CD14-positive monocyte (primary cell): ENCODE data around the gene ATP11A. TPM values are rescaled to one million over a fixed set of nuclear protein-coding genes. Genes with fewer than 3 reads are reported as not detected.
A peak's percentile ranks its signal among the peaks of the same experiment; 100 is the strongest.

Experiments used
- DNase-seq, 3 donors: peaks; one replicate each; pipeline ENCODE4 v3.0.0-alpha.2; 2011 to 2022
- H2AFZ ChIP-seq: 2 replicates; pipeline ENCODE4 v1.6.0; 2012; ENCODE audit warnings: mild to moderate bottlenecking, low read depth, low read length, inconsistent platforms; ENCODE audit not compliant: insufficient read depth, poor library complexity, severe bottlenecking
- H3K27ac ChIP-seq, 2 donors: 1 replicate in 1 of 2; 2 replicates in 1 of 2; pipeline ENCODE4 v1.5.1; 2012 to 2013; ENCODE audit warnings: low read length in 2 of 2, control low read depth in 1 of 2, inconsistent platforms in 1 of 2, low read depth in 1 of 2, mild to moderate bottlenecking in 1 of 2
- H3K27me3 ChIP-seq, 2 donors: one replicate each; pipeline versions ENCODE4 v1.6.0 to v1.6.1; 2011 to 2013; ENCODE audit warnings: low read length in 2 of 2; ENCODE audit not compliant: control insufficient read depth in 2 of 2, insufficient read depth in 2 of 2
- H3K36me3 ChIP-seq, 2 donors: replicated peaks in 1 of 2; 1 replicate in 1 of 2; 2 replicates in 1 of 2; pipeline versions ENCODE4 v1.5.1 to v1.6.1; 2012 to 2013; ENCODE audit warnings: low read length in 2 of 2, control low read depth in 1 of 2, inconsistent platforms in 1 of 2, mild to moderate bottlenecking in 1 of 2; ENCODE audit not compliant: insufficient read depth in 2 of 2, control insufficient read depth in 1 of 2
- H3K4me1 ChIP-seq, 2 donors: 1 replicate in 1 of 2; 2 replicates in 1 of 2; pipeline versions ENCODE4 v1.5.1 to v1.6.1; 2012 to 2013; ENCODE audit warnings: low read length in 2 of 2, control low read depth in 1 of 2, inconsistent platforms in 1 of 2, mild to moderate bottlenecking in 1 of 2, moderate library complexity in 1 of 2; ENCODE audit not compliant: insufficient read depth in 2 of 2, control insufficient read depth in 1 of 2
- H3K4me2 ChIP-seq: replicated peaks from 2 replicates; pipeline ENCODE3; 2012; ENCODE audit warnings: low read length, moderate library complexity, mild to moderate bottlenecking; ENCODE audit not compliant: poor library complexity, severe bottlenecking; ENCODE audit errors: extremely low read depth
- H3K4me3 ChIP-seq, 3 experiments: fragments of 200-600 bp in 1 of 3; sonication (generic) in 1 of 3; replicated peaks in 1 of 3; 1 replicate in 2 of 3; 2 replicates in 1 of 3; pipeline ENCODE4 v1.5.1; 2011 to 2013; ENCODE audit warnings: low read length in 3 of 3, mild to moderate bottlenecking in 3 of 3, control low read depth in 2 of 3, low read depth in 2 of 3, inconsistent platforms in 1 of 3, moderate library complexity in 1 of 3
- H3K79me2 ChIP-seq: 2 replicates; pipeline ENCODE4 v1.6.0; 2012; ENCODE audit warnings: mild to moderate bottlenecking, control low read depth, inconsistent platforms, low read length, moderate library complexity; ENCODE audit not compliant: insufficient read depth
- H3K9ac ChIP-seq: 2 replicates; pipeline ENCODE4 v1.6.0; 2017; ENCODE audit warnings: low read length, mild to moderate bottlenecking; ENCODE audit not compliant: insufficient read depth, poor library complexity, severe bottlenecking
- H3K9me3 ChIP-seq, 2 donors: replicated peaks in 1 of 2; 1 replicate in 1 of 2; 2 replicates in 1 of 2; pipeline versions ENCODE4 v1.5.1 to v1.6.1; 2012 to 2013; ENCODE audit warnings: low read length in 2 of 2, control low read depth in 1 of 2; ENCODE audit not compliant: control insufficient read depth in 1 of 2, insufficient read depth in 1 of 2
- H4K20me1 ChIP-seq: 2 replicates; pipeline ENCODE4 v1.6.0; 2012; ENCODE audit warnings: mild to moderate bottlenecking, low read length, control low read depth, moderate library complexity; ENCODE audit not compliant: insufficient read depth
- H3K27ac Mint-ChIP-seq, 7 donors: one replicate each; pipeline ENCODE4 v1.8.0; 2020; ENCODE audit warnings: mild to moderate bottlenecking in 7 of 7, mixed read lengths in 7 of 7, moderate library complexity in 6 of 7, inconsistent platforms in 2 of 7
- H3K27me3 Mint-ChIP-seq, 3 donors: one replicate each; pipeline ENCODE4 v1.8.0; 2021 to 2022; ENCODE audit warnings: low read depth in 3 of 3, mild to moderate bottlenecking in 3 of 3, mixed read lengths in 3 of 3, moderate library complexity in 3 of 3, inconsistent platforms in 1 of 3
- H3K36me3 Mint-ChIP-seq, 2 donors: one replicate each; pipeline ENCODE4 v1.8.0; 2020; ENCODE audit warnings: mixed read lengths in 2 of 2, inconsistent platforms in 1 of 2, mild to moderate bottlenecking in 1 of 2
- H3K4me1 Mint-ChIP-seq: one replicate; pipeline ENCODE4 v1.8.0; 2020; ENCODE audit warnings: mild to moderate bottlenecking, mixed read lengths
- H3K4me3 Mint-ChIP-seq, 2 donors: one replicate each; pipeline ENCODE4 v1.8.0; 2020; ENCODE audit warnings: mild to moderate bottlenecking in 2 of 2, mixed read lengths in 2 of 2, moderate library complexity in 1 of 2
- H3K9me3 Mint-ChIP-seq, 7 donors: one replicate each; pipeline ENCODE4 v1.8.0; 2020 to 2022; ENCODE audit warnings: mixed read lengths in 7 of 7, mild to moderate bottlenecking in 6 of 7, moderate library complexity in 6 of 7, inconsistent platforms in 2 of 7
- WGBS: methylation state at CpG from one replicate; pipeline ENCODE4 v1.1.5; 2013; ENCODE audit warnings: missing lambda C conversion rate; ENCODE audit not compliant: insufficient coverage; 5-methylcytosine and 5-hydroxymethylcytosine counted together
- intact Hi-C, 2 donors: fragments of 100-400 bp; cut with micrococcal nuclease; formaldehyde crosslinking; loops; one replicate each; pipeline versions ENCODE4 v1.15.0 to v1.15.1; 2023
- polyA plus RNA-seq, 3 donors: library from polyadenylated mRNA; depleted of rRNA in 1 of 3; unstranded in 2 of 3; stranded (reverse) in 1 of 3; fragments of 300-500 nt in 2 of 3; fragments of >200 nt in 1 of 3; fragmentation: Illumina TruSeq in 2 of 3; gene quantifications; 1 replicate in 2 of 3; 2 replicates in 1 of 3; pipeline ENCODE4 v1.2.3, GENCODE V29; 2012 to 2021
- TF ChIP-seq, protein P1 (sequence below): fragments of 200-600 bp; IDR thresholded peaks from one replicate; pipeline ENCODE4 v1.8.0; 2022; ENCODE audit warnings: antibody characterized with exemption, mild to moderate bottlenecking

ATP11A gene
- polyA plus RNA-seq, 3 donors: 7.2 to 45.4 (median 7.6) TPM

DNA sequence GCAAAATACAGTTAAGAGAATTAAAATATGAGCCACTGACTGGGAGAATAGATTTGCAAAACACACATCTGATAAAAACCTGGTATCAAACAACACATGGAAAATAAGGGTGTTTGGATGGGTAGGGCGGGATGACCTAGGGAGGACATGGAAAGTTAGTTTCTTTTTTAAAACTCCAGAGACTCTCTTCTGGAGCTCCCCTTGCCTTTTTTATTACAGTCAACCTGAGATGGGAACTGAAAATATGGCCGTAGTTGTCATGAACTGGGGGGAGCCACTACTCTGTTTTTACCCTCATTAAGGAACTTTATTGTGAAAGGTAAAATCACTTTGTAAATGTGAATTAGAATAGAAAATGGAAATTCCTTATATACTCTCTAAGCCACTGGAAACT is 113.0 kb downstream of the ATP11A start:
- Histone ChIP-seq H2AFZ (no peak overlapping the region), H3K9me3 (peaks cover 0 to 6% of the 10 kb centered on the region in 2 donors), H3K79me2 (peaks cover 3% of the 10 kb centered on the region), H3K9ac (no peak overlapping the region), H3K27ac (no peak overlapping the region), H3K4me3 (no peak overlapping the region), H3K4me2 (no peak overlapping the region), H3K27me3 (no peaks in the 10 kb centered on the region), H4K20me1 (peaks cover 92% of the 10 kb centered on the region), H3K4me1 (peaks cover 0 to 10% of the 10 kb centered on the region in 2 donors), H3K36me3 (peaks cover 24 to 55% of the 10 kb centered on the region in 2 donors)
- no peaks in the 10 kb centered on the region for H3K27me3 Mint-ChIP-seq
- peaks cover 1 to 10% (median 4%) of the 10 kb centered on the region in 7 donors for H3K9me3 Mint-ChIP-seq
- H3K4me3 Mint-ChIP-seq: no peak overlapping the region
- WGBS: no CpG with 5 or more reads among the region's 2 CpGs
- TF ChIP-seq, protein P1, sequence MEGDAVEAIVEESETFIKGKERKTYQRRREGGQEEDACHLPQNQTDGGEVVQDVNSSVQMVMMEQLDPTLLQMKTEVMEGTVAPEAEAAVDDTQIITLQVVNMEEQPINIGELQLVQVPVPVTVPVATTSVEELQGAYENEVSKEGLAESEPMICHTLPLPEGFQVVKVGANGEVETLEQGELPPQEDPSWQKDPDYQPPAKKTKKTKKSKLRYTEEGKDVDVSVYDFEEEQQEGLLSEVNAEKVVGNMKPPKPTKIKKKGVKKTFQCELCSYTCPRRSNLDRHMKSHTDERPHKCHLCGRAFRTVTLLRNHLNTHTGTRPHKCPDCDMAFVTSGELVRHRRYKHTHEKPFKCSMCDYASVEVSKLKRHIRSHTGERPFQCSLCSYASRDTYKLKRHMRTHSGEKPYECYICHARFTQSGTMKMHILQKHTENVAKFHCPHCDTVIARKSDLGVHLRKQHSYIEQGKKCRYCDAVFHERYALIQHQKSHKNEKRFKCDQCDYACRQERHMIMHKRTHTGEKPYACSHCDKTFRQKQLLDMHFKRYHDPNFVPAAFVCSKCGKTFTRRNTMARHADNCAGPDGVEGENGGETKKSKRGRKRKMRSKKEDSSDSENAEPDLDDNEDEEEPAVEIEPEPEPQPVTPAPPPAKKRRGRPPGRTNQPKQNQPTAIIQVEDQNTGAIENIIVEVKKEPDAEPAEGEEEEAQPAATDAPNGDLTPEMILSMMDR: no peak
- no peak for DNase-seq
- peaks cover 20% of the 10 kb centered on the region for H3K4me1 Mint-ChIP-seq
- intact Hi-C loops: no loop called here
- H3K27ac Mint-ChIP-seq: no peak overlapping the region
- H3K36me3 Mint-ChIP-seq: peaks cover 49 to 64% of the 10 kb centered on the region in 2 donors

DNA sequence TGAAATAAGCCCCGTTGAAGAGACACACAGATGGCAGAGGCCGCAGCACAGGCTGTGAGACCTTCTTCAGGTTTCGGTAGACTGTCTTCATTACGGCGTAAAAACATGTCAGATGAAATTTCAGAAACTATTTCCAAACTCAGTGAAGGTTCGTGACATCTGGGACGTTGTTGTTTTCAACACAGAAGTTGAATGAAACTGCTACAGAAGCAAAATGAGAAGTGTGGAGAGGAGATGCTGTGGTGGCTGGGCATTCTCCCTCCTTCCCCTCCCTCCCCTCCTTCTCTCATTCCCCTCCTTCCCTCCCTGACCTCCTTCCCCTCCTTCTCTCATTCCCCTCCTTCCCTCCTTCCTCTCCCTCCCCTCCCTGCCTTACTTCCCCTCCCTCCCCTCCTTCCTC is 113.6 kb downstream of the ATP11A start:
- Histone ChIP-seq H3K9me3 (peaks cover 0 to under 1% of the 10 kb centered on the region in 2 donors), H3K4me1 (peaks cover 0 to 10% of the 10 kb centered on the region in 2 donors), H3K79me2 (peaks cover 3% of the 10 kb centered on the region), H3K27ac (peak overlapping the region in 1 of 2 donors; percentile 53), H3K27me3 (no peaks in the 10 kb centered on the region), H3K9ac (no peak overlapping the region), H3K36me3 (peaks cover 29 to 53% of the 10 kb centered on the region in 2 donors), H3K4me3 (no peak overlapping the region), H4K20me1 (peaks cover 92% of the 10 kb centered on the region), H2AFZ (no peak overlapping the region), H3K4me2 (no peak overlapping the region)
- peaks cover 48 to 63% of the 10 kb centered on the region in 2 donors for H3K36me3 Mint-ChIP-seq
- H3K4me3 Mint-ChIP-seq: no peak overlapping the region
- peaks cover 20% of the 10 kb centered on the region for H3K4me1 Mint-ChIP-seq
- DNase-seq: peak in 1 of 3 donors; percentile 9
- intact Hi-C loops: no loop called here
- peaks cover under 1 to 9% (median 3%) of the 10 kb centered on the region in 7 donors for H3K9me3 Mint-ChIP-seq
- H3K27me3 Mint-ChIP-seq: no peaks in the 10 kb centered on the region
- WGBS: 46% methylated on average over 3 of the region's 7 CpGs
- TF ChIP-seq, protein P1: no peak
- H3K27ac Mint-ChIP-seq: peak overlapping the region in 3 of 7 donors; percentile 52 to 75 (median 73)
